HEK293 (cell line): ENCODE results near the gene IGFLR1.

Experiments
- KLF1 ChIP-seq: fragments of 450-650 bp; formaldehyde crosslinking; IDR thresholded peaks from 2 replicates; pipeline ENCODE4 v1.5.1; 2016; ENCODE audit warnings: missing biosample characterization, missing genetic modification characterization
- PATZ1 ChIP-seq: fragments of 450-650 bp; formaldehyde crosslinking; IDR thresholded peaks from 2 replicates; pipeline ENCODE4 v1.5.1; 2016; ENCODE audit warnings: missing biosample characterization, missing genetic modification characterization
- SCRT1 ChIP-seq: fragments of 450-650 bp; formaldehyde crosslinking; IDR thresholded peaks from 2 replicates; pipeline ENCODE4 v1.5.1; 2016; ENCODE audit warnings: missing biosample characterization, missing genetic modification characterization, borderline replicate concordance
- SETDB1 ChIP-seq: IDR thresholded peaks from one replicate; pipeline ENCODE4 v1.6.1; 2017; ENCODE audit warnings: mild to moderate bottlenecking, low read length, moderate library complexity, mixed read lengths; ENCODE audit not compliant: insufficient read length
- SP3 ChIP-seq: fragments of 450-650 bp; formaldehyde crosslinking; IDR thresholded peaks from 2 replicates; pipeline ENCODE4 v1.5.1; 2016; ENCODE audit warnings: missing biosample characterization, missing genetic modification characterization
- ZBTB17 ChIP-seq: fragments of 450-650 bp; formaldehyde crosslinking; IDR thresholded peaks from 2 replicates; pipeline ENCODE4 v1.5.1; 2016; ENCODE audit warnings: missing biosample characterization, missing genetic modification characterization
- ZNF112 ChIP-seq: fragments of 450-650 bp; formaldehyde crosslinking; IDR thresholded peaks from 2 replicates; pipeline ENCODE4 v1.5.0; 2017; ENCODE audit warnings: missing biosample characterization, missing genetic modification characterization
- ZNF18 ChIP-seq: fragments of 450-650 bp; formaldehyde crosslinking; IDR thresholded peaks from 2 replicates; pipeline ENCODE4 v1.5.1; 2016; ENCODE audit warnings: missing biosample characterization, missing genetic modification characterization
- ZNF324 ChIP-seq: fragments of 450-650 bp; formaldehyde crosslinking; IDR thresholded peaks from 2 replicates; pipeline ENCODE4 v1.5.1; 2016; ENCODE audit warnings: missing biosample characterization, missing genetic modification characterization
- ZNF335 ChIP-seq: fragments of 450-650 bp; formaldehyde crosslinking; conservative IDR thresholded peaks from 2 replicates; pipeline ENCODE4 v1.5.1; 2016; ENCODE audit warnings: missing biosample characterization, missing genetic modification characterization
- ZNF341 ChIP-seq: fragments of 450-650 bp; formaldehyde crosslinking; IDR thresholded peaks from 2 replicates; pipeline ENCODE4; 2016; ENCODE audit warnings: low read depth, missing biosample characterization, missing genetic modification characterization
- ZNF48 ChIP-seq: fragments of 450-650 bp; formaldehyde crosslinking; IDR thresholded peaks from 2 replicates; pipeline ENCODE4 v1.5.1; 2016; ENCODE audit warnings: missing biosample characterization, missing genetic modification characterization
- ZNF571 ChIP-seq: fragments of 450-650 bp; formaldehyde crosslinking; IDR thresholded peaks from 2 replicates; pipeline ENCODE4 v1.5.0; 2017; ENCODE audit warnings: missing biosample characterization, missing genetic modification characterization
- ZNF639 ChIP-seq: fragments of 450-650 bp; formaldehyde crosslinking; IDR thresholded peaks from 2 replicates; pipeline ENCODE4 v1.5.1; 2016; ENCODE audit warnings: missing biosample characterization, missing genetic modification characterization
- ZNF660 ChIP-seq: fragments of 450-650 bp; IDR thresholded peaks from 2 replicates; pipeline ENCODE4 v1.5.1; 2018; ENCODE audit warnings: missing biosample characterization, mild to moderate bottlenecking, missing genetic modification characterization
- ZSCAN16 ChIP-seq: fragments of 450-650 bp; formaldehyde crosslinking; IDR thresholded peaks from 2 replicates; pipeline ENCODE4 v1.5.1; 2016; ENCODE audit warnings: missing biosample characterization, missing genetic modification characterization
- ZSCAN30 ChIP-seq: fragments of 450-650 bp; IDR thresholded peaks from 2 replicates; pipeline ENCODE4 v1.5.1; 2018; ENCODE audit warnings: missing biosample characterization, mild to moderate bottlenecking, missing genetic modification characterization, moderate library complexity
- TF ChIP-seq, protein P1 (sequence below): fragments of 450-650 bp; formaldehyde crosslinking; conservative IDR thresholded peaks from 2 replicates; pipeline ENCODE4 v1.5.1; 2016; ENCODE audit warnings: low read depth, missing biosample characterization, missing genetic modification characterization
- TF ChIP-seq, protein P2 (sequence below): fragments of 450-650 bp; formaldehyde crosslinking; IDR thresholded peaks from 2 replicates; pipeline ENCODE4 v1.5.1; 2016; ENCODE audit warnings: missing biosample characterization, missing genetic modification characterization
- TF ChIP-seq, protein P3 (sequence below): fragments of 450-650 bp; formaldehyde crosslinking; conservative IDR thresholded peaks from 2 replicates; pipeline ENCODE4 v1.5.1; 2016; ENCODE audit warnings: low read depth, missing biosample characterization, missing genetic modification characterization
- TF ChIP-seq, protein P4 (sequence below): fragments of 450-650 bp; formaldehyde crosslinking; IDR thresholded peaks from 2 replicates; pipeline ENCODE4 v1.5.1; 2016; ENCODE audit warnings: missing biosample characterization, missing genetic modification characterization

IGFLR1 gene

GRCh38 chr19:35744430-35745327 is 2.4 kb upstream of the IGFLR1 start (continued):
- TF ChIP-seq, protein P1, sequence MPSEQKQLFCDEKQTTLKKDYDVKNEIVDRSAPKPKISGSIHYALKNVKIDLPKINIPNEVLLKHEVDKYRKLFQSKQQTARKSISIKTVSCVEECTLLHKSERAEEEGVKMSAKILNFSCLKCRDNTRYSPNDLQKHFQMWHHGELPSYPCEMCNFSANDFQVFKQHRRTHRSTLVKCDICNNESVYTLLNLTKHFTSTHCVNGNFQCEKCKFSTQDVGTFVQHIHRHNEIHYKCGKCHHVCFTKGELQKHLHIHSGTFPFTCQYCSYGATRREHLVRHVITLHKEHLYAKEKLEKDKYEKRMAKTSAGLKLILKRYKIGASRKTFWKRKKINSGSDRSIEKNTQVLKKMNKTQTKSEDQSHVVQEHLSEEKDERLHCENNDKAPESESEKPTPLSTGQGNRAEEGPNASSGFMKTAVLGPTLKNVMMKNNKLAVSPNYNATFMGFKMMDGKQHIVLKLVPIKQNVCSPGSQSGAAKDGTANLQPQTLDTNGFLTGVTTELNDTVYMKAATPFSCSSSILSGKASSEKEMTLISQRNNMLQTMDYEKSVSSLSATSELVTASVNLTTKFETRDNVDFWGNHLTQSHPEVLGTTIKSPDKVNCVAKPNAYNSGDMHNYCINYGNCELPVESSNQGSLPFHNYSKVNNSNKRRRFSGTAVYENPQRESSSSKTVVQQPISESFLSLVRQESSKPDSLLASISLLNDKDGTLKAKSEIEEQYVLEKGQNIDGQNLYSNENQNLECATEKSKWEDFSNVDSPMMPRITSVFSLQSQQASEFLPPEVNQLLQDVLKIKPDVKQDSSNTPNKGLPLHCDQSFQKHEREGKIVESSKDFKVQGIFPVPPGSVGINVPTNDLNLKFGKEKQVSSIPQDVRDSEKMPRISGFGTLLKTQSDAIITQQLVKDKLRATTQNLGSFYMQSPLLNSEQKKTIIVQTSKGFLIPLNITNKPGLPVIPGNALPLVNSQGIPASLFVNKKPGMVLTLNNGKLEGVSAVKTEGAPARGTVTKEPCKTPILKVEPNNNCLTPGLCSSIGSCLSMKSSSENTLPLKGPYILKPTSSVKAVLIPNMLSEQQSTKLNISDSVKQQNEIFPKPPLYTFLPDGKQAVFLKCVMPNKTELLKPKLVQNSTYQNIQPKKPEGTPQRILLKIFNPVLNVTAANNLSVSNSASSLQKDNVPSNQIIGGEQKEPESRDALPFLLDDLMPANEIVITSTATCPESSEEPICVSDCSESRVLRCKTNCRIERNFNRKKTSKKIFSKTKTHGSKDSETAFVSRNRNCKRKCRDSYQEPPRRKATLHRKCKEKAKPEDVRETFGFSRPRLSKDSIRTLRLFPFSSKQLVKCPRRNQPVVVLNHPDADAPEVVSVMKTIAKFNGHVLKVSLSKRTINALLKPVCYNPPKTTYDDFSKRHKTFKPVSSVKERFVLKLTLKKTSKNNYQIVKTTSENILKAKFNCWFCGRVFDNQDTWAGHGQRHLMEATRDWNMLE (tag by site-specific recombination) = 0 out of 2 replicates have a peak, but pooled peaks have one; percentile 7
- TF ChIP-seq SP3 (tag by site-specific recombination) (peak; percentile 98), SCRT1 (tag by site-specific recombination) (no peak), ZNF18 (tag by site-specific recombination) (peak; percentile 56; the same call in 1 of the 2 replicates), ZSCAN30 (tag by site-specific recombination) (peak; percentile 32; the same call in 1 of the 2 replicates), ZBTB17 (tag by site-specific recombination) (peak; percentile 100), ZNF335 (tag by site-specific recombination) (peak; percentile 94), ZNF571 (tag by site-specific recombination) (no peak), ZNF639 (tag by site-specific recombination) (peak; percentile 70), ZSCAN16 (tag by site-specific recombination) (no peak), KLF1 (peak; percentile 14; the same call in 1 of the 2 replicates), SETDB1 (no peak), ZNF48 (tag by site-specific recombination) (no peak), ZNF341 (peak; percentile 99), ZNF112 (tag by site-specific recombination) (no peak), ZNF660 (tag by site-specific recombination) (0 out of 2 replicates have a peak, but pooled peaks have one; percentile 87), ZNF324 (tag by site-specific recombination) (peak; percentile 58), PATZ1 (tag by site-specific recombination) (peak; percentile 55)
- TF ChIP-seq, protein P2, sequence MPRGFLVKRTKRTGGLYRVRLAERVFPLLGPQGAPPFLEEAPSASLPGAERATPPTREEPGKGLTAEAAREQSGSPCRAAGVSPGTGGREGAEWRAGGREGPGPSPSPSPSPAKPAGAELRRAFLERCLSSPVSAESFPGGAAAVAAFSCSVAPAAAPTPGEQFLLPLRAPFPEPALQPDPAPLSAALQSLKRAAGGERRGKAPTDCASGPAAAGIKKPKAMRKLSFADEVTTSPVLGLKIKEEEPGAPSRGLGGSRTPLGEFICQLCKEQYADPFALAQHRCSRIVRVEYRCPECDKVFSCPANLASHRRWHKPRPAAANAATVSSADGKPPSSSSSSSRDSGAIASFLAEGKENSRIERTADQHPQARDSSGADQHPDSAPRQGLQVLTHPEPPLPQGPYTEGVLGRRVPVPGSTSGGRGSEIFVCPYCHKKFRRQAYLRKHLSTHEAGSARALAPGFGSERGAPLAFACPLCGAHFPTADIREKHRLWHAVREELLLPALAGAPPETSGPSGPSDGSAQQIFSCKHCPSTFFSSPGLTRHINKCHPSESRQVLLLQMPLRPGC (tag by site-specific recombination) = 0 out of 2 replicates have a peak, but pooled peaks have one; percentile 65
- TF ChIP-seq, protein P3, sequence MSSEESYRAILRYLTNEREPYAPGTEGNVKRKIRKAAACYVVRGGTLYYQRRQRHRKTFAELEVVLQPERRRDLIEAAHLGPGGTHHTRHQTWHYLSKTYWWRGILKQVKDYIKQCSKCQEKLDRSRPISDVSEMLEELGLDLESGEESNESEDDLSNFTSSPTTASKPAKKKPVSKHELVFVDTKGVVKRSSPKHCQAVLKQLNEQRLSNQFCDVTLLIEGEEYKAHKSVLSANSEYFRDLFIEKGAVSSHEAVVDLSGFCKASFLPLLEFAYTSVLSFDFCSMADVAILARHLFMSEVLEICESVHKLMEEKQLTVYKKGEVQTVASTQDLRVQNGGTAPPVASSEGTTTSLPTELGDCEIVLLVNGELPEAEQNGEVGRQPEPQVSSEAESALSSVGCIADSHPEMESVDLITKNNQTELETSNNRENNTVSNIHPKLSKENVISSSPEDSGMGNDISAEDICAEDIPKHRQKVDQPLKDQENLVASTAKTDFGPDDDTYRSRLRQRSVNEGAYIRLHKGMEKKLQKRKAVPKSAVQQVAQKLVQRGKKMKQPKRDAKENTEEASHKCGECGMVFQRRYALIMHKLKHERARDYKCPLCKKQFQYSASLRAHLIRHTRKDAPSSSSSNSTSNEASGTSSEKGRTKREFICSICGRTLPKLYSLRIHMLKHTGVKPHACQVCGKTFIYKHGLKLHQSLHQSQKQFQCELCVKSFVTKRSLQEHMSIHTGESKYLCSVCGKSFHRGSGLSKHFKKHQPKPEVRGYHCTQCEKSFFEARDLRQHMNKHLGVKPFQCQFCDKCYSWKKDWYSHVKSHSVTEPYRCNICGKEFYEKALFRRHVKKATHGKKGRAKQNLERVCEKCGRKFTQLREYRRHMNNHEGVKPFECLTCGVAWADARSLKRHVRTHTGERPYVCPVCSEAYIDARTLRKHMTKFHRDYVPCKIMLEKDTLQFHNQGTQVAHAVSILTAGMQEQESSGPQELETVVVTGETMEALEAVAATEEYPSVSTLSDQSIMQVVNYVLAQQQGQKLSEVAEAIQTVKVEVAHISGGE = peak; percentile 74
- TF ChIP-seq, protein P4, sequence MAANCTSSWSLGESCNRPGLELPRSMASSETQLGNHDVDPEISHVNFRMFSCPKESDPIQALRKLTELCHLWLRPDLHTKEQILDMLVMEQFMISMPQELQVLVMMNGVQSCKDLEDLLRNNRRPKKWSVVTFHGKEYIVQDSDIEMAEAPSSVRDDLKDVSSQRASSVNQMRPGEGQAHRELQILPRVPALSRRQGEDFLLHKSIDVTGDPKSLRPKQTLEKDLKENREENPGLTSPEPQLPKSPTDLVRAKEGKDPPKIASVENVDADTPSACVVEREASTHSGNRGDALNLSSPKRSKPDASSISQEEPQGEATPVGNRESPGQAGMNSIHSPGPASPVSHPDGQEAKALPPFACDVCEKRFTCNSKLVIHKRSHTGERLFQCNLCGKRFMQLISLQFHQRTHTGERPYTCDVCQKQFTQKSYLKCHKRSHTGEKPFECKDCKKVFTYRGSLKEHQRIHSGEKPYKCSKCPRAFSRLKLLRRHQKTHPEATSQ (tag by site-specific recombination) = peak; percentile 24; the same call in 1 of the 2 replicates
